Putamen (tissue), 1 donor: ENCODE data around the gene KCNB1.
A peak's percentile ranks its signal among the peaks of the same experiment; 100 is the strongest.

ENCODE experiments used
- DNase-seq: peaks from one replicate; pipeline ENCODE4 v3.0.0-alpha.2; 2016; ENCODE audit warnings: low spot score

Gene KCNB1

DNA sequence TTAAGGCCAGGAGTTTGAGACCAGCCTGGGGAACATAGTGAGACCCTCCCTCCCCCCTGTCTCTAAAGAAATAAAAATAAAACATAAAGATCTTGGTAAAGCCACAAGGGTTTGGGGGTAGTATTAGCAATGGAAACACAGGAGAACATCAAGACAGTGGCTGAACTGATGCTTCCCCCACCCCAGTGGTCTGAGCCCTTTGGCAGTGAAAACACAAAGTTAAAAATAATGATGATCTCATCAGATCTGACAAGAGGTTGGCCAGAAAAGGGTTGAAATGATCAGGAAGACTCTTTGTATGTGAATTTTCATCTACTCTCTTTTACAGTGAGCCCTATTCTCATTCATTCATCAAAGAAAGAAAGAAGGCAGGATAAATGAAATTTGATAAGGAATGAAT, 93.7 kb downstream of the KCNB1 start:
- no peak for DNase-seq

DNA sequence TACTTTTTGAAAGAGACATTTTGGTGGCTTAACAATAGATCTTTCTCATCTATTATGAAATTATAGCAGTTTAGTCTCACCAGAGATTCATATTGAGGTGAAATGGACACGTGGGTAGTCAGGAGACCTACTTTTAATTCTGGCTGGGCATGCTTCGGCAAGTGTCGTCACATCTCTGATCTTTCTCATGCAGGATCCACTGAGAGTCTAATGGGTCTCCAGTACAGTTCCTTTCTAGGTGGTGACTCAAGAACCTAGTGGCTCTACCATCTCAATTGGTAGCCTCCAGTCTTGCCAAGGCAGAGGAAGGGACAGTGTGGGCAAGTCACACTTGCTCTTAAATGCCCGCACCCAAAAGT, 94.9 kb downstream of the KCNB1 start:
- no peak for DNase-seq

DNA sequence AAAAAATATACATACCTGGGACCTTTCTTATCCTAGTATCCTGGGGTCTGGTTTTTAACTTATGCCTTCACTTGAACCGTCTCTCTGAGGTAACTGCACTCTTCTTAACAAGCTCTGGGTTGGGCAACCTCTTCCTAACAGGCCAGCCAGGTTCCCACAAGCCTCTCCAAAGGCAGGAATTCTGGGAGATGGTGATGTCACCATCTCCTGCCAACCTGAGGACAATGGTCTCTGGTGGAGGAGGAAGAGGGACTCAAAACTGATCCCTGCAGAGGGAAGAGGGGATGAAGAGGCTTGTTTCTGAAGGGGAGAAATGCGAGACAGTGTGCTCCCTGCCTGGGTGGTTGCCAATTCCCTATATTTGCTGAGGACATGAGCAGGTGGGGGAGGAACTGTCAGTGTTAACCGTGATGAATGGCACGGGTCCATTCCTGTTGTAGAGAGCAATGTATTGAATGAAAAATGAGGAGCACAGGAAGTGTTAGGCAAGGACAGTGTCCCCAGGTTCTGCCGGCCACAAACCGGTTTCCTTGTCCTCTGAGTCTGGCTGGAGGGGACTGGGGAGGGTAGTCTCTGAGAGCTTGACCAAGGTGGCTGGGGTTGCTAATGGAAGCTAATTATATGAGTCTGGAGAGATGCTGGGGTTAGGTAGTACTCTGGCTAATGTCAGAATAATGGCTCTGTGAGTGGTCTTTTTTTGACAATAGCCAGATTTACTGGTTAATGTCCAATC, 95.5 kb downstream of the KCNB1 start:
- no peak for DNase-seq

DNA sequence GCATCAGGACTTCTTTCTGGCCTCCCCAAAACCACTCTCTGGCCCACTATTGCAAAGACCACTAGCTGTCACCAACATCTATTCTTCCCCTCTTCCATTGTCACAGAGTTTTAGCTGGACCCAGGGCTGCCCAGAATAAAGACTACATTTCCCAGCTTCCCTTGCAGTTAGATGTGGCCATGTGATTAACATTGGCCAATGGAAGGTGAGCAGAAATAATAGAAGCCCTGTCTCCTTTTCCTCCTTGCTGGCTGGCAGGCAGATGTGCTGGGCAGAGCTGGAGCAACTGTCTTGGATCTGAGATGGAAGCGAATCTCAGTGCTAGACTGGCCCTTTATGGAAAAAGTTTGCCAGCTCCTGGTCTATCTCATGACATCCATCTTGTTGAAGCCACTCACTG, 97.0 kb downstream of the KCNB1 start:
- DNase-seq: peak; percentile 26

DNA sequence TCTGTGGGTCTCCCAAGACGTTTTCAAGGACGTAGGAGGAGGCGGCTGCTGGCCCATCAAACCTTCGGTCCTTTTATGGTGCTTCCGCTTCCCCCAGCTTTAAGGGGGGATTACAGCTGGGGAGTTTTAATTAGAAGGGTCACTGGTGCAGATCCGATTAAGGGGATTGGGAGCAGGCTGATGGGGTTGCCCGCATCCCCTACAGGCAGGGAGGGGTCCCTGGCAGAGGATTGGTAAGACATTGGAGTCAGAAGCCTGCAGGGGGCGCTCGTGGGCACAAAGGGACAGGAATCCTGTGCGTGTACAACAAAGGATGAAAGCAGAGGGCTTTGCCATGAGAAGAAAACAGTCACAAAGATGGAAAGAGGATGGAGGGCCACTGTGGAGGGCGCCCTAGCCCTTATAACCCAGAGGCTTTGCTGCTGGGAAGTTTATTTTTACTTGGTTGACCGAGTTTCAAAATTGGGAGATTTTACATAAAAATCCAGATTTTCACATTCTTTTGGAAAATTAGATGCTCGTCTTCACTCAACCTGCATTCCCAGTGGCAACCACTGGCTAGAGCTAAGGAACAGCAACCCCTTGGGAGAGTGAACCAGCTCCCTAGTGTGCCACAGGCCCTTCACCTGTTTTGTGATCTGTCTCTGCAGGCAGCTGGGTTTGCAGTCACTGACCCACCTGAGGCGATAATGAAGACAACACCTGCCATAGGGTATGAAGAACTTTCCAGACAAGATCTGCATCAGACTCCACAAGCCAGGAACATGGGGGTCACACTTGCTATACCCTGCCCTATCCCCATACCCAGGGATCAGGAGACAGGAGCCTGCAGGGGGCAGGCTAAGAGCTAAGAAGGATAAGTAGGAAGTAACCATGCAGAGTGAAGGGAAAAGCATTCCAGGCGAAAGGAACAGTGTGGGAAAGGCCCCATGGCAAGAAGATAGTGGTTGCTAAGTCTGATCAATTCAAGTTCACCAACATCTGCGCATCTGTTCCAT, 97.7 kb downstream of the KCNB1 start:
- DNase-seq: peak; percentile 40

DNA sequence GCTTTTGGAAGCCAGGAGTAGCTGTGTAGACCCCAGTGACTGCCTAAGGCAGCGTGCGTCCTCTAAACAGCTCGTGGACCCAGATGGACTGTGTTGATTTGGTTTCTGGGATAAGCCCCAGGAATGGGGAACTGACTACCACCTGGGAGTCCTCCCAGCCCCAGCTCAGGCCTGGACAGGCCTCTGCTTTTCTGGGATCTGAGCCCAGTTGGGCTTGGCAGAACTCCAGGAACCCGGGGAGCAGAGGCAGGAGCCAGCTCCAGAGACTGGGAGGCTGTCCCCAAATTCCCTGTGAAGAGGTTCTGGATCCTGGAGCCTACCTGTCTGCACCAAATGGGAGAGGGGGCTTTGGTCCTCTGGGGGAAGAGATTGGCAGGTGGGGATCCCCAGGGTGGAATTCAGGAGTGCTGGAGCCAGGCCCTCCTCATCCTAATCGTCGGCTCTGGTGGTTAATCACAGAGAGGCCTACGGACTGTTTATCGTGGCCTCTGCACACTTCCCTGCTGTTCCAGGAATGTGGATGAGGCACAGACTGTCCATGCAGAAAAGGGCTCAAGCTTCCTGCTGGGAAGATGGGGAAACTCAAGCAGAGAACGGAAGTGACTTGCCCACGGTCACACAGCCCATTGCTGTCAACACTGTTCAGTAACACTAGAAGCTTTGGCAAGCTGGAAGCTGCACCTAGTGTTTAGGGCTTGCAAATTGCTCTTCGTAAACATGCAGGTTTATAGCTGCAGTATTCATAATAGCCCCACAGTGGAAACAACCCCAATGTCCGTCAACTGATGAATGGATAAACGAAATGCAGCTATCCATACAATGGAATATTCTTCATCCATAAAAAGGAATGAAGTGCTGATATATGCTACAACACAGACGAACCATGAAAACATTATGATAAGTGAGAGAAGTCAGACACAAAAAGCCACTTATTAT, 100.6 kb downstream of the KCNB1 start:
- DNase-seq: peak; percentile 63

DNA sequence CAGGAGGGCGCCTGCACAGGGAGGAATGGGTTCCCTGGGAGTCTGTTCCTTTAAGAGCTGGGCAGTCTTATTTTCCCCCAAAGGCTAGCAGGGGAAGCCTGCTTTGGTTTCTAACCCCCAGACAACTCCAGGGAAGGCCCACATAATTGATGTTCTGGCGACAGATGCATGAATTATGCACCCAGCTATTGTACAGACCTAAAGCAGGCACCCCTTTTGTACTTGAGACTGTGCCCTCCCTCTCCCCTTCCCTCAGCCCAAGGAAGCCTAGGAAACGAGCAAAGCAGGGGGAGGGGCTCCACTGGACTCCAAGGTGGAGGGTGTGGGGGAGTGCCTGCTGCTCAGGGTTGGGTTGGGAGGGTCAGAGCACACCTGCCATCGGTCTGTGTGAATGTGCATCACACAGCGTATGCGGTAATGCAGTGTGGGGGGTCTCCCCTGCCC, 102.1 kb downstream of the KCNB1 start:
- DNase-seq: no peak

DNA sequence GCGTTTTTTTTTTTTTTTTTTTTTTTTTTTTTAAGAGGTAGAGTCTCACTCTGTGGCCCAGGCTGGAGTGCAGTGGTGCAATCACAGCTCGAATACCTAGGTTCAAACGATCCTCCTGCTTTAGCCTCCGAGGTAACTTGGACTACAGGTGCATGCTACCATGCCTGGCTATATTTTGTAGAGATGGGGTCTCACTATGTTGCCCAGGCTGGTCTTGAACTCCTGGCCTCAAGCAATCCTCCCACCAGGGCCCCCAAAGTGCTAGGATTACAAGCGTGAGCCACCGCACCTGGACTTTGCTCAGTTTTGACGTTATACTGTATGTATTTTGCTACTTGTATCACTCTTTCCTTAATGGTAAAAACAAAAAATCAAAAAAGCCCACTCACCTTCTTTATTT, 103.1 kb downstream of the KCNB1 start:
- DNase-seq: no peak

DNA sequence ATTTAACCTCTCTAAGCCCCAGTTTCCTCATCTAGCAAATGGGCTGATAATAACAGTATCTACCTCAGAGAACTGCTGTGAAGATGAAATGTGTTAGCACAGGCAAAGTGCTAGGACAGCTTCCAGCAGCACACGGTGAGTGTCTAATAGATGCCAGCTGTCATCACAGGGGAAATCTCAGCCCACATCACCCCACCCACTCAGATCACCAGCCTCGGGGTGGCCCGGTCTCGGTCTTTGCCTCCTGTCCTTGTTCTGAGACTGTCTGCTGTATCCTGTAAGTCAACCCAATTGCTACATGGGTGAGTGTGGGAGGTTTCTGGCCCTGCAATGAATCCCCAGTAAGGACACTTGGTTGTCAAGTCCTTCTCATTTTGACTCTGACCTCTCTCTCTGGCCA, 105.1 kb downstream of the KCNB1 start:
- no peak for DNase-seq

DNA sequence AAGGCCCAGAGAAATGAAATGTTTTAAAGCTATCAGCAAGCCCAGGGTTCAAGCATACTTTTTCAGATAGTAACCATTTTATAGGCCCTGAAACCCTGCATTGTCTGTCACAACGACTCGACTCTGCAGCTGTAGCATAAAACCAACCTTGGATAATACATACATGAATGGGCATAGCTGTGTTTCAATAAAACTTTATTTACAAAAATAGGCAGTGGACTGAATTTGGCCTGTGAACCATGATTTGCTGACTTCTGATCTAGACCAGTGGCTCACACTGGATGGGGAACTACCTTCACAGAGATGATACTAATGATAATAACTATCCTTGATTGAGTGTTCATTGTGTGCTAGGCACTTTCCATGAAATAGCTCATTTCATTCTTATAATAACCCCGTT, 107.3 kb downstream of the KCNB1 start:
- no peak for DNase-seq

DNA sequence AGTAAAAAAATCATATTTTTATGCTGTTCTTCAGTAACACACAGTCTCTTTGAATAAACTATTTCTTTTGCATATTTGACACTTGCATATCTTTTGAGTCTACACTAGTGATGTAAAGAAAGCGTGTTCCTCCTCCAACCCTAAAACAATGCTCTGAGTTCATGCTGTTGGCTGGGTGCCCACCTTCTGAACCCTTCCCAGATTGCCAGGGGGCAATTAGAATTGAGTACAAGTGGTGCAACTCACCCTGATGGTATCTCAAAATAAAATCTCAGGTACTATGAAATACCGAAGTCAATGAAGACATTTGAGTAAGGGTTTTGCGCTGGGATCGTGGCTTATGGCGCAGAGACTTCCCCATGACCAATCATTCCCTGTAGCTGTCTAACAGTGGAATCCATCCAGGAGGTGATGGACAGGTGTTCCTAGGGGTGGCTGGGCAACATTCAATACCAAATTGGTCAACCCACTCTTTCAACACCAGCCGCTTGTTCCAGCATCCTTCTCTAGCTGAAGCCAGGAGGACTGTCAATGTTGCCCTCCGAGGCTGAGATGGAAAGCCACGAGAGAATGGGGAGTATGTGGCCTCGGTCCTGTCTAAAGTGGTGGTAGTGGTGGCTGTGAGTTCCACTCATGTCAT, 110.3 kb downstream of the KCNB1 start:
- DNase-seq: no peak

DNA sequence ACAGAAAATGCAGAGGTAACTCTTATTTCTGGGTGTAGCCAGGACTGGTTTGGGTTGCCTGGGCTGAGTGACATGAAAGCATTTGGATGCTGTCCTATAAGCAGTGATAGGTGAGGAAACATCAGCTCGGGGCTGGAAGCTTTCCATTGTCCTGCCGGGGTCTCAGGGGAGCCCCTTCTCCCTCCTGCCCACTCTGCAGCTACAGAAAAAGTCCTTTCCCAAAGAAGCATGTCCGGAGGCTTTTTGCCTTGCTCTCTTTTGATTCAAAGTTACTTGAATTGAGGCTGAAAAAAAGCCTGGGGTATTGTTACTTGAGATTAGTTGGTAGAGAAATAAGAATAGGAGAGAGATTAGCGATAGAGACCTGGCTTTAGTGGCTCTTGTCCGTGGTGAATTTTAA, 113.9 kb downstream of the KCNB1 start:
- no peak for DNase-seq

DNA sequence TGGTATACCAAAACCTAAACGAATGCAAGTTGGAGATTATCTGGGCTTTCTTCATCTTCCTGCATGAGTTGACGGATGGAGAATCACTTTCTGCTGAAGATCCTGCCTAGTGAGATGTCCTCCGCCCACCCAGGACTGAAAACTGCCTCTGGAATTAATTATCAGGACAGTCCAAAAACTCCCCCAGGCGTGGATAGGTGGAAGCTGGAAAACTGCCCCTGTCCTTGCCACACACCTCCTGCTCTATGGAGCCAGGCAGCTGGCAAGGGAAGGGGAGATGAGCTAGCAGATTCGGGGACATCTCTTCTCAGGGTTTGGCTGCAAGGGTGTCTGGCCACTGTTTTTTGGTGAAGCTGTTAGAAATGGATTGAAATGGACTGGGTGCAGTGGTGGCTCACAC, 115.4 kb downstream of the KCNB1 start:
- no peak for DNase-seq

DNA sequence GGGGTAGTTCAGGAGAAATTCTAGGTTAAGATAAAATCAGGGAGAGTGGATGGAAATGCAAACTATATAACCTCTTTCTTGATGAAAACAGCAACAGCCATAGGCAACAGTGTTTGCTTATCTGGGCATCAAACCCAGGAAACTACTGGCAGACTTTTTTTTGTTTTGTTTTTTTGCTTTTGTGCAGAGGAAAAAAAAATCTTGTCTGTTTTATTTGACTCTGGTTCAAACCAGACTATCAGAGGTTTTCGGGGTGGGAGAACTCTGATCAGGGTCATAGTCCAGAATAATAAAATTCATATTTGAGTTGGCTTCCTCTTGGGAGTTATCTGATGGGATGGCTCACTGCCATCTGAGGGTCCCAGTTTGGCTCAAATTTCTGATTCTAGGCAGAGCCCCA, 115.8 kb downstream of the KCNB1 start:
- DNase-seq: no peak

DNA sequence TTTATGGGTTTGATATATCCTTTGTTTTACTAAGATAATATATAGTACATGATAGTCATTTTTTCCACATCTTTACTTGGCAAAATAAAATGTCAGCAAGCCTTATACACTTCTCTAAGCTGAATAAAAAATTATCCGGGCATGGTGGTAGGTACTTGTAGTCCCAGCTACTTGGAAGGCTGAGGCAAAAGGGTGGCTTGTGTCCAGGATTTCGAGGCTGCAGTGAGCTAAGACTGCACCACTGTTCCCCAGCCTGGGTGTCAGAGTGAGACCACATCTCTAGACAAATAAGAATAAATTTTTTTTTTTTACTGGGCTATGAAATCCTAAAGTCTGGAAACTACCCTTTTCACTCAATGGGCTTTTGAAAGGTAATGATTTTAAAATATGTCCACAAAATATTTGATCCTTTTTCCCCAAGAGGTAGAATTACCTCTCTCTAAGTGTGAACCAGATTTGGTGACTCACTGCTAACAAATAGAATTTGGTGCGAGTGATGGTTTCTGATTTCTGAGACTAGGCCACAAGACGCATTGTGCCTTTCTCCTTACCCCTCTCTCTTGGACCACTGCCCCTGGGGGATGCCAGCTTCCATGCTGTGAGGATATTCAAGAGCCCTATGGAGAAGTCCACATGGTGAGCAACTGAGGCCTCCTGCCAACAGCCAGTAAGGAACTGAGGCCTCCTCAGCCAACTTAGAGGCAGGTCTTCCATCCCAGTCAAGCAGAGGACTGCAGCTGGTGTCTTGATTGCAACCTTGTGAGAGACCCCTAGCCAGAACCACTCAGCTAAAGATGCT, 120.4 kb downstream of the KCNB1 start:
- peak; percentile 30 for DNase-seq

DNA sequence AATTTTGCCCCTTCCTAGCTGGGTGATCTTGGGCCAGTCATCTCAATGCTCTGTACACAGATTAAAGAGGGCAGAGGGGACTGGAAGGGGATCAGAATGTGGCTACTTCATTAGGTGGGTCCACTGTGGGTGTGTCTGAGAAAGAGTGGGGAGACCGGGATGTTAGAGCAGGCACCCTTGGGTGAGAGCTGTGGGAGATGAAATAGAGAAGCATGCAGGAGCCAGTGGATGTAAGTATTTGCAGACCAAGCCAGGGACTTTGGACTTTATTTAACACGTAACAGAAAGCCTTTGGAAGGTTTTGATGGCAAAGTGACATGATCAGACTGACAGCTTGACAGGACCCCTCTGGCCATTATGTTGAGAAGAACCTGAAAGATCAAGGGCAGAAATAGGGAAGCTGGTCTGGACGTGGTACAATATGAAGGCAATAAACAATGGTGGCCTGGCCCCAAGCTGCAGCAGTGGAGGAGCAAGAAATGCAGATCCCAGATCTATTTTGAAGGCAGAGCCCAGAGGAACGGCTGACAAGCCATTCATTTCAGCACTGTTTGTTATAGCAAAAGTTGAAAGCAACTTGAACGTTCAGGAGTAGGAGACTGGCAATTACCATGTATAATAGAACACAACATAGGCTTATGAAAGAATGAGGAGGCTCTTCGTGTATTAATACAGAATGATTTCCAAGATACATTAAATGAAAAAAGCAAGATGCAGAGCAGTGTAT, 122.1 kb downstream of the KCNB1 start:
- DNase-seq: no peak

DNA sequence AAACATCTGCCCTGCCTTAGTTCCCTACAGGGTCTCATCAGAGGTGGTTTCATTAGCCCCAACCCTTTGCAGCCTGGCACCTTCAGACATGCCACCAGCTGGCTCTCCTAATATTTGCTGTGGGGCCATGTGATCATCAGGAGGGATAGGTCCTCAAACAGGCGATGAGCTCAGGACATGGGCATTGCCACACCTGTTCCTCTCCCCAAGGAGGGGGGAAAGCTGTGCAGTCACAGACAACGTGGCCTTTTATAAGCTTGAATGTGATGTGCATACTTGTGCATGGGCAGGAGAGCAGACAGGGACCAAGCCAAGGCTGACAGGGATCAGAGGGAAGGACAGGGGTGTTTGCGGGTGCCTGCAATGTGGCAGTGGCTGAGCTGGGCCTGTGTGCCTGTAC, 125.8 kb downstream of the KCNB1 start:
- no peak for DNase-seq

DNA sequence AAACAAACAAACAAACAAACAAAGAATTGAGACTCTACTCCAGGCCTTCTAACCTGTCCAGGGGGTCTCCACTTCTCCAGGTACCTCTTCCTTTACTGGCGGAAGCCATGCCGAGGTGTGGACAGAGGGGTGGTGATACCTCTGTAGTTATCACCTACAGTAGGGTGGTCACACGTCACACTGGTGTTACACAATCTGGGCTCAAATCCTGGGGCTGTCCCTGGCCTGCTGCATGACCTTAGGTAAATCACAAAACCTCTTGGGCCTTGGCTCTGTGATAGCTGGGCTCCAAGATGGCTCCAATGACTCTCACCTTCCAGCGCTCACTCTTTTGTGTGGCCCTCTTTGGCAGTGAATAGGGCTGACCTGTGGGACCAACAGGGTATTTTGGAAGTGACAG, 127.8 kb downstream of the KCNB1 start:
- DNase-seq: no peak

DNA sequence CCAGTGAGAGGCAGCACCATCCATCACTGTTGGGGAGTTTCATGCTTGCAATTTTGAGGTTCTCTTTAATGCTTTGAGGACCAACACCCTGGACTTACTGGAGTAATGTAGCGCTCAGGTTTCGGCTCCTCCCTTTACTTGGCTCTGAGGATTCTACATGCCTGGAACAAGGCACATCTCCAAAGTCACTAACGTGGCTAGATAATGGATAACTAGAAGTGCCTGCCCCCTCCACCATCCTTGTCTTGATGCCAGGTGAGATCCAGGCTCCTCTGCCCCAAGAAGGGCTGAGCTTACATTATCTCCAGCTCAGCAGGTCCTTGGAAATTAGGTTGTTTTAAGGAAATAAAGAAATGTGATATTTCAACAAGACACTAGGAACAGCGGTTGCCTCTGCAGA, 129.1 kb downstream of the KCNB1 start:
- DNase-seq: no peak

DNA sequence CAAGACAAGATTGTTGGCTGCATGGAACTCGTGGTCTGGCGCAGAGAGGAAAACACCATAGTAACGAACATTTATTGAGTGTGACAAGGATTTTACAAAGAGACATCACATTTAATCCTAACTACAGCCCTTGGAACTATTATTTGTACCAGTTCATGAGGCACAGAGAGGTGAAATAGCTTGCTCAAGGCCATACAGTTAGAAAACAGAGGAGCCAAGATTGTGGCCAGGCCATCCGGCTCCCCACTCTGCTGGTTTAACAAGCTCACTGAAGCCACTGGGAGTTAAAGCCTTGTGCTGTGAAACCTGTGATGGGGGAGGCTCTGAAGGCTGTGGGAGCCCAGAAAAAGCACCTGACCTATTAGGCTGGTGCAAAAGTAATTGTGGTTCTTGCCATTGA, 129.7 kb downstream of the KCNB1 start:
- no peak for DNase-seq
